ENCODE data around the gene SCGB3A1. TPM values are rescaled to one million over a fixed set of nuclear protein-coding genes. Genes with fewer than 3 reads are reported as not detected.

Gene SCGB3A1
- total RNA-seq, 1 experiment from 2014 or later, result not detected

GRCh38 chr5:180594311-180595045 lies 3.2 kb upstream of the SCGB3A1 start:
- Mint-ChIP-seq H3K27ac (no peak overlapping the region), H3K27me3 (ENCODE audit: low read depth) (peaks cover 33% of the 10 kb centered on the region), H3K9me3 (no peaks in the 10 kb centered on the region), H3K36me3 (no peaks in the 10 kb centered on the region), H3K4me1 (peaks cover 3% of the 10 kb centered on the region), H3K4me3 (no peak overlapping the region)
- no peak for TF ChIP-seq FOXP4 (CRISPR knock-in tag; IDR thresholded peaks at IDR 0.05)
- no peak for TF ChIP-seq GABPB1 (CRISPR knock-in tag; IDR thresholded peaks at IDR 0.05)
- TF ChIP-seq SP1 (CRISPR knock-in tag; conservative IDR thresholded peaks at IDR 0.05), result no peak
- TF ChIP-seq ZNF219 (CRISPR knock-in tag; IDR thresholded peaks at IDR 0.05; ENCODE audit: borderline replicate concordance), result no peak
- TF ChIP-seq STAT6 (CRISPR knock-in tag; conservative IDR thresholded peaks at IDR 0.05; ENCODE audit: low read depth), result no peak
- POLR2A ChIA-PET, result no interaction called here
- no peak for ATAC-seq
- DNase-seq (ENCODE audit: low spot score), result no peak
- CTCF ChIA-PET, result no interaction called here

GRCh38 chr5:180593446-180594206 lies 2.3 kb upstream of the SCGB3A1 start:
- Mint-ChIP-seq H3K27ac (no peak overlapping the region), H3K4me3 (no peak overlapping the region), H3K36me3 (no peaks in the 10 kb centered on the region), H3K9me3 (no peaks in the 10 kb centered on the region), H3K27me3 (ENCODE audit: low read depth) (peaks cover 41% of the 10 kb centered on the region), H3K4me1 (peaks cover 3% of the 10 kb centered on the region)
- ChIA-PET CTCF (interaction anchor here (1.4 kb wide), 1 partner anchor 26 kb away, joined by 4 read pairs; no protein-coding TSS in a partner anchor), POLR2A (no interaction called here)
- DNase-seq (ENCODE audit: low spot score) (no peak), ATAC-seq (no peak)
- TF ChIP-seq ZNF416 (CRISPR knock-in tag; IDR thresholded peaks at IDR 0.05), result no peak
- TF ChIP-seq RORB (CRISPR knock-in tag; IDR thresholded peaks at IDR 0.05), result no peak
- TF ChIP-seq ZBTB43 (CRISPR knock-in tag; IDR thresholded peaks at IDR 0.05), result no peak
- TF ChIP-seq ATF2 (CRISPR knock-in tag; IDR thresholded peaks at IDR 0.05; ENCODE audit: borderline replicate concordance, low read depth), result no peak
- TF ChIP-seq ZNF121 (CRISPR knock-in tag; IDR thresholded peaks at IDR 0.05), result no peak; the same call in 1 of the 2 replicates
- TF ChIP-seq ZNF219 (CRISPR knock-in tag; IDR thresholded peaks at IDR 0.05; ENCODE audit: borderline replicate concordance), result no peak
- no peak for TF ChIP-seq ZNF138 (CRISPR knock-in tag; conservative IDR thresholded peaks at IDR 0.05)
- TF ChIP-seq ZMAT4 (CRISPR knock-in tag; IDR thresholded peaks at IDR 0.05), result no peak
- TF ChIP-seq TEAD1 (CRISPR knock-in tag; IDR thresholded peaks at IDR 0.05), result no peak
- no peak for TF ChIP-seq MAX (CRISPR knock-in tag; IDR thresholded peaks at IDR 0.05)
- no peak for TF ChIP-seq IRF2 (CRISPR knock-in tag; IDR thresholded peaks at IDR 0.05; ENCODE audit: borderline replicate concordance, low read depth)
- no peak for TF ChIP-seq CREB1 (CRISPR knock-in tag; IDR thresholded peaks at IDR 0.05)
- TF ChIP-seq SMAD4 (CRISPR knock-in tag; IDR thresholded peaks at IDR 0.05), result no peak
- no peak for TF ChIP-seq ESRRA (CRISPR knock-in tag; IDR thresholded peaks at IDR 0.05; ENCODE audit: borderline replicate concordance)
- no peak for TF ChIP-seq ZNF317 (CRISPR knock-in tag; IDR thresholded peaks at IDR 0.05; ENCODE audit: borderline replicate concordance, low read depth)
- TF ChIP-seq FOXJ3 (CRISPR knock-in tag; IDR thresholded peaks at IDR 0.05; ENCODE audit: borderline replicate concordance), result no peak
- TF ChIP-seq RELA (CRISPR knock-in tag; IDR thresholded peaks at IDR 0.05; ENCODE audit: borderline replicate concordance), result no peak
- no peak for TF ChIP-seq MXD4 (CRISPR knock-in tag; IDR thresholded peaks at IDR 0.05; ENCODE audit: borderline replicate concordance)
- no peak for TF ChIP-seq ZNF671 (CRISPR knock-in tag; IDR thresholded peaks at IDR 0.05)

Data from WTC11 (cell line).